GM12874 (cell line): ENCODE data around the gene RIMBP2.

ENCODE experiments used
- CTCF ChIP-seq: IDR thresholded peaks from 2 replicates; pipeline ENCODE4 v1.5.1; 2011; ENCODE audit warnings: low read depth, mild to moderate bottlenecking, control low read depth, low read length, moderate library complexity; ENCODE audit not compliant: insufficient read depth

RIMBP2 gene

GRCh38 chr12:130636370-130636769, 79.7 kb downstream of the RIMBP2 start:
- no peak for TF ChIP-seq CTCF

GRCh38 chr12:130634866-130635265, 81.2 kb downstream of the RIMBP2 start:
- no peak for TF ChIP-seq CTCF

- no peak for TF ChIP-seq CTCF
These were observed 82.3 kb downstream of the RIMBP2 start for GRCh38 chr12:130633771-130634170.

- no peak for TF ChIP-seq CTCF
These were observed 83.5 kb downstream of the RIMBP2 start for GRCh38 chr12:130632642-130633041.

- TF ChIP-seq CTCF: no peak
These were observed 87.8 kb downstream of the RIMBP2 start for GRCh38 chr12:130628304-130628703.

- TF ChIP-seq CTCF: no peak
These were observed 88.9 kb downstream of the RIMBP2 start for GRCh38 chr12:130627175-130627574.

GRCh38 chr12:130626601-130627000, 89.5 kb downstream of the RIMBP2 start:
- no peak for TF ChIP-seq CTCF

GRCh38 chr12:130625201-130625600, 90.9 kb downstream of the RIMBP2 start:
- TF ChIP-seq CTCF: no peak
